Amygdala (tissue), 56 donors: Measurements from ENCODE around the gene SMG7.

Experiments
- DNase-seq, 56 donors: peaks; one replicate each; lab custom pipeline; 2025; lab: John Stamatoyannopoulos, UW

SMG7 gene

GRCh38 chr1:183585038-183585437, 112.7 kb downstream of the SMG7 start:
- no peak for DNase-seq

GRCh38 chr1:183586455-183586854, 114.2 kb downstream of the SMG7 start:
- DNase-seq: no peak

- no peak for DNase-seq
Measured at GRCh38 chr1:183586926-183587325, 114.6 kb downstream of the SMG7 start.

- DNase-seq: peak in 21 of 56 donors; percentile 12 to 78 (median 40)
Measured at GRCh38 chr1:183588827-183589226, 116.5 kb downstream of the SMG7 start.

- no peak for DNase-seq
Measured at GRCh38 chr1:183589384-183589783, 117.1 kb downstream of the SMG7 start.

GRCh38 chr1:183589874-183590243, 117.6 kb downstream of the SMG7 start:
- DNase-seq: no peak

GRCh38 chr1:183590244-183591191, 118.2 kb downstream of the SMG7 start, which contains the start of gene NCF2:
Gene NCF2, minus strand, starts transcription at chr1:183590459. Its CDS starts 130 bp downstream, at chr1:183590329.
- peak in 6 of 56 donors; percentile 14 to 49 (median 32) for DNase-seq

- DNase-seq: no peak
Measured at GRCh38 chr1:183592733-183593132, 120.4 kb downstream of the SMG7 start.

GRCh38 chr1:183593356-183593755, 121.1 kb downstream of the SMG7 start:
- DNase-seq: peak in 2 of 56 donors; percentile 17 to 42

GRCh38 chr1:183595537-183595936, 123.2 kb downstream of the SMG7 start:
- DNase-seq: no peak

- DNase-seq: no peak
Measured at GRCh38 chr1:183596500-183596899, 124.2 kb downstream of the SMG7 start.

GRCh38 chr1:183597656-183598347, 125.5 kb downstream of the SMG7 start:
- no peak for DNase-seq

- no peak for DNase-seq
Measured at GRCh38 chr1:183598386-183598785, 126.1 kb downstream of the SMG7 start.

- DNase-seq: peak in 1 of 56 donors; percentile 33
Measured at GRCh38 chr1:183600136-183600535, 127.8 kb downstream of the SMG7 start.

- DNase-seq: no peak
Measured at GRCh38 chr1:183600634-183601033, 128.3 kb downstream of the SMG7 start.

- no peak for DNase-seq
Measured at GRCh38 chr1:183602510-183602909, 130.2 kb downstream of the SMG7 start.
